ENCODE data around the gene SPEN. TPM values are rescaled to one million over a fixed set of nuclear protein-coding genes. Genes with fewer than 3 reads are reported as not detected.

SPEN gene
- total and polyA plus RNA-seq, 9 of the 15 experiments (the other 6 are each of a cell fraction or from before 2014, with no cell fraction given) = 5.7 to 87.5 (median 27.2) TPM

GRCh38 chr1:15847100-15847892 is at the start of gene SPEN (continued):
- TF ChIP-seq ZNF449 (CRISPR knock-in tag; IDR thresholded peaks at IDR 0.05) = no peak
- TF ChIP-seq DLX4 (CRISPR knock-in tag; IDR thresholded peaks at IDR 0.05) = no peak
- TF ChIP-seq TARDBP (IDR thresholded peaks at IDR 0.05) = peak; percentile 58; the same call in 1 of the 2 replicates
- TF ChIP-seq NR3C1 (CRISPR knock-in tag; IDR thresholded peaks at IDR 0.05) = peak; percentile 6; the same call in 1 of the 2 replicates
- TF ChIP-seq NR4A1 (CRISPR knock-in tag; IDR thresholded peaks at IDR 0.05) = 0 out of 2 replicates have a peak, but pooled peaks have one; percentile 43
- TF ChIP-seq NR4A1 (tag; IDR thresholded peaks at IDR 0.05) = no peak
- TF ChIP-seq GATA2 (CRISPR knock-in tag; IDR thresholded peaks at IDR 0.05) = no peak
- peak; percentile 72; the same call in 1 of the 2 replicates for TF ChIP-seq ARID3B (CRISPR knock-in tag; IDR thresholded peaks at IDR 0.05; ENCODE audit: borderline replicate concordance)
- TF ChIP-seq ELF1 (tag; IDR thresholded peaks at IDR 0.05) = no peak
- 0 out of 6 replicates have a peak, but pooled peaks of 2 of the 3 experiments have one; percentile 5 to 13 for TF ChIP-seq CTCF (IDR thresholded peaks at IDR 0.05 in 2 of 3, conservative IDR thresholded peaks at IDR 0.05 in 1 of 3; ENCODE audit: insufficient read depth in 2 of 3, low read depth in 1 of 3, low read length in 3 of 3)
- TF ChIP-seq MTA2 (IDR thresholded peaks at IDR 0.05; ENCODE audit: low read depth) = no peak
- no peak for TF ChIP-seq RNF2 (IDR thresholded peaks at IDR 0.05)
- no peak for TF ChIP-seq MTF1 (CRISPR knock-in tag; IDR thresholded peaks at IDR 0.05; ENCODE audit: borderline replicate concordance)
- TF ChIP-seq RBM17 (IDR thresholded peaks at IDR 0.05; ENCODE audit: borderline replicate concordance, low read depth, low read length) = no peak
- TF ChIP-seq HNRNPUL1 (IDR thresholded peaks at IDR 0.05; ENCODE audit: low read length) = no peak
- no peak for TF ChIP-seq NFYB (IDR thresholded peaks at IDR 0.05; ENCODE audit: extremely low read depth, insufficient read length)
- TF ChIP-seq ZNF347 (CRISPR knock-in tag; IDR thresholded peaks at IDR 0.05; ENCODE audit: low read depth) = peak; percentile 29; the same call in 1 of the 2 replicates
- TF ChIP-seq ZBTB33 (CRISPR knock-in tag; IDR thresholded peaks at IDR 0.05) = peak; percentile 55; the same call in 1 of the 2 replicates
- no peak for TF ChIP-seq ZNF239 (CRISPR knock-in tag; IDR thresholded peaks at IDR 0.05)
- peak; percentile 95 for TF ChIP-seq MEIS2 (IDR thresholded peaks at IDR 0.05; ENCODE audit: partially characterized antibody)

All from K562 (cell line).